DND-41 (cell line): ENCODE measurements around the gene CST5.

ENCODE experiments used
- ATAC-seq: fragments of 200-7000 bp; cut with Tn5 transposase; 3 replicates; pipeline ENCODE4 v1.9.1; 2021; ENCODE audit warnings: low read depth; ENCODE audit not compliant: insufficient read depth
- DNase-seq: peaks from one replicate; pipeline ENCODE4 v3.0.0-alpha.2; 2020
- H2AFZ ChIP-seq: 2 replicates; pipeline ENCODE4 v1.6.0; 2012; ENCODE audit warnings: low read depth, low read length
- H3K27ac ChIP-seq: 2 replicates; pipeline ENCODE4 v1.5.1; 2012; ENCODE audit warnings: low read length, inconsistent platforms
- H3K27me3 ChIP-seq: fragments of 200-600 bp; sonication (generic); 2 replicates; pipeline ENCODE4 v1.6.0; 2012; ENCODE audit warnings: low read length, mild to moderate bottlenecking, inconsistent platforms; ENCODE audit not compliant: insufficient read depth, poor library complexity
- H3K36me3 ChIP-seq: 2 replicates; pipeline ENCODE4 v1.5.1; 2012; ENCODE audit warnings: low read length, inconsistent platforms; ENCODE audit not compliant: insufficient read depth
- H3K4me1 ChIP-seq: 2 replicates; pipeline ENCODE4 v1.5.1; 2012; ENCODE audit warnings: mild to moderate bottlenecking, low read length; ENCODE audit not compliant: insufficient read depth
- H3K4me2 ChIP-seq: 2 replicates; pipeline ENCODE4 v1.6.0; 2012; ENCODE audit warnings: mild to moderate bottlenecking, moderate library complexity, low read length, inconsistent platforms; ENCODE audit not compliant: insufficient read depth
- H3K4me3 ChIP-seq, 2 experiments: fragments of 200-600 bp in 1 of 2; shearing (Covaris generic) in 1 of 2; 2 replicates each; pipeline ENCODE4 v1.5.1; 2012 to 2016; ENCODE audit warnings: inconsistent platforms in 2 of 2, low read length in 2 of 2, mild to moderate bottlenecking in 2 of 2, low read depth in 1 of 2, moderate library complexity in 1 of 2
- H3K79me2 ChIP-seq: 2 replicates; pipeline ENCODE4 v1.6.0; 2012; ENCODE audit warnings: low read length, inconsistent platforms; ENCODE audit not compliant: insufficient read depth
- H3K9ac ChIP-seq: 2 replicates; pipeline ENCODE4 v1.6.0; 2012; ENCODE audit warnings: low read depth, mild to moderate bottlenecking, inconsistent platforms, low read length, moderate library complexity
- H3K9me3 ChIP-seq: 2 replicates; pipeline ENCODE4 v1.5.1; 2012; ENCODE audit warnings: low read length, moderate library complexity, mild to moderate bottlenecking, inconsistent platforms; ENCODE audit not compliant: insufficient read depth, severe bottlenecking
- H4K20me1 ChIP-seq: 2 replicates; pipeline ENCODE4 v1.6.0; 2012; ENCODE audit warnings: low read length; ENCODE audit not compliant: insufficient read depth
- CTCF ChIP-seq: IDR thresholded peaks from 2 replicates; pipeline ENCODE4 v1.5.1; 2012; ENCODE audit warnings: borderline replicate concordance, low read length, moderate library complexity, mild to moderate bottlenecking; ENCODE audit not compliant: poor library complexity, severe bottlenecking; ENCODE audit errors: extremely low read depth
- EZH2 ChIP-seq: IDR thresholded peaks from 3 replicates; pipeline ENCODE4 v1.6.1; 2012; ENCODE audit warnings: borderline replicate concordance, low read depth, mild to moderate bottlenecking, moderate library complexity, low read length, inconsistent platforms; ENCODE audit not compliant: severe bottlenecking

CST5 gene

GRCh38 chr20:23926526-23926880 is 47.0 kb upstream of the CST5 start:
- DNase-seq (no peak), ATAC-seq (no peak)
- Histone ChIP-seq H3K4me2 (no peak overlapping the region), H3K4me3 (no peak overlapping the region), H3K36me3 (no peaks in the 10 kb centered on the region), H3K9ac (no peak overlapping the region), H3K4me1 (peaks cover 8% of the 10 kb centered on the region; the same call in 1 of the 2 replicates), H3K27me3 (no peaks in the 10 kb centered on the region), H3K9me3 (no peaks in the 10 kb centered on the region), H3K79me2 (no peaks in the 10 kb centered on the region), H4K20me1 (no peaks in the 10 kb centered on the region), H2AFZ (no peak overlapping the region), H3K27ac (no peak overlapping the region)
- TF ChIP-seq CTCF (no peak), EZH2 (no peak)

- no peak overlapping the region for H3K4me3 ChIP-seq
- no peak for DNase-seq
- no peaks in the 10 kb centered on the region for H4K20me1 ChIP-seq
- TF ChIP-seq EZH2 (no peak), CTCF (no peak)
- H3K4me2 ChIP-seq: no peak overlapping the region
- no peak overlapping the region for H3K27ac ChIP-seq
- H2AFZ ChIP-seq: no peak overlapping the region
- H3K9me3 ChIP-seq: no peaks in the 10 kb centered on the region
- H3K27me3 ChIP-seq: no peaks in the 10 kb centered on the region
- no peaks in the 10 kb centered on the region for H3K36me3 ChIP-seq
- no peaks in the 10 kb centered on the region for H3K79me2 ChIP-seq
- no peak for ATAC-seq
- H3K4me1 ChIP-seq: peaks cover 8% of the 10 kb centered on the region; the same call in 1 of the 2 replicates
- H3K9ac ChIP-seq: no peak overlapping the region
Measured at GRCh38 chr20:23925789-23926525, 46.4 kb upstream of the CST5 start.

- H3K9ac ChIP-seq: no peak overlapping the region
- no peaks in the 10 kb centered on the region for H3K9me3 ChIP-seq
- no peaks in the 10 kb centered on the region for H4K20me1 ChIP-seq
- TF ChIP-seq CTCF (no peak), EZH2 (no peak)
- DNase-seq (no peak), ATAC-seq (no peak)
- H3K27ac ChIP-seq: no peak overlapping the region
- H2AFZ ChIP-seq: no peak overlapping the region
- no peaks in the 10 kb centered on the region for H3K36me3 ChIP-seq
- no peaks in the 10 kb centered on the region for H3K27me3 ChIP-seq
- H3K4me1 ChIP-seq: peaks cover 8% of the 10 kb centered on the region; the same call in 1 of the 2 replicates
- no peaks in the 10 kb centered on the region for H3K79me2 ChIP-seq
- no peak overlapping the region for H3K4me3 ChIP-seq
- no peak overlapping the region for H3K4me2 ChIP-seq
Measured at GRCh38 chr20:23924751-23925150, 45.2 kb upstream of the CST5 start.
